ENCODE results near the gene SLC5A10.

DNA sequence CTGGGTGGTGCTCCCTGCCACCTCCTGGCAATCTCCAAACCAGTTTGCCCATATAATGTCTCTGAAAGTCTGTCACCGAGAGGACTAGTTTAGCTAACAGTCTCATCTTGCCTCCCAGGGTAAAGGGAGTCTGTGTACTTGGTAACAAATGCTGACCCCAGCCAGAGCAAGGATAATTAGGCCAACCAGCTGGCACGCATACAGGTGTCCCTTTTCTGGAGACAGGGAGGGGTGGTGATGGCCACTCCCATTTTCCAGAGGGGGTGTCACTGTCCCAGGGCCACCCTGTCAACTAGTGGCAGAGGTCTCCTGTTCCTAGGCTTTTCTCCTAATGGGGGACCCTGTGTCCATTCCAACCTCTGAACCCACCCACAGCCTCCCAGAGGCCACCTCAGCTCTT, 44.5 kb downstream of the SLC5A10 start:
- TF ChIP-seq, protein P1, sequence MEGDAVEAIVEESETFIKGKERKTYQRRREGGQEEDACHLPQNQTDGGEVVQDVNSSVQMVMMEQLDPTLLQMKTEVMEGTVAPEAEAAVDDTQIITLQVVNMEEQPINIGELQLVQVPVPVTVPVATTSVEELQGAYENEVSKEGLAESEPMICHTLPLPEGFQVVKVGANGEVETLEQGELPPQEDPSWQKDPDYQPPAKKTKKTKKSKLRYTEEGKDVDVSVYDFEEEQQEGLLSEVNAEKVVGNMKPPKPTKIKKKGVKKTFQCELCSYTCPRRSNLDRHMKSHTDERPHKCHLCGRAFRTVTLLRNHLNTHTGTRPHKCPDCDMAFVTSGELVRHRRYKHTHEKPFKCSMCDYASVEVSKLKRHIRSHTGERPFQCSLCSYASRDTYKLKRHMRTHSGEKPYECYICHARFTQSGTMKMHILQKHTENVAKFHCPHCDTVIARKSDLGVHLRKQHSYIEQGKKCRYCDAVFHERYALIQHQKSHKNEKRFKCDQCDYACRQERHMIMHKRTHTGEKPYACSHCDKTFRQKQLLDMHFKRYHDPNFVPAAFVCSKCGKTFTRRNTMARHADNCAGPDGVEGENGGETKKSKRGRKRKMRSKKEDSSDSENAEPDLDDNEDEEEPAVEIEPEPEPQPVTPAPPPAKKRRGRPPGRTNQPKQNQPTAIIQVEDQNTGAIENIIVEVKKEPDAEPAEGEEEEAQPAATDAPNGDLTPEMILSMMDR (IDR thresholded peaks at IDR 0.05): no peak
- TF ChIP-seq POLR2A (IDR thresholded peaks at IDR 0.05) (no peak), EP300 (IDR thresholded peaks at IDR 0.05) (no peak)

Measured in ovary (tissue), 3 donors.